D341Med (cell line): ENCODE data around the gene PEX16.

ENCODE experiments used
- DNase-seq: peaks from one replicate; pipeline ENCODE4 v3.0.0; 2012; ENCODE audit warnings: low spot score

The PEX16 gene

DNA sequence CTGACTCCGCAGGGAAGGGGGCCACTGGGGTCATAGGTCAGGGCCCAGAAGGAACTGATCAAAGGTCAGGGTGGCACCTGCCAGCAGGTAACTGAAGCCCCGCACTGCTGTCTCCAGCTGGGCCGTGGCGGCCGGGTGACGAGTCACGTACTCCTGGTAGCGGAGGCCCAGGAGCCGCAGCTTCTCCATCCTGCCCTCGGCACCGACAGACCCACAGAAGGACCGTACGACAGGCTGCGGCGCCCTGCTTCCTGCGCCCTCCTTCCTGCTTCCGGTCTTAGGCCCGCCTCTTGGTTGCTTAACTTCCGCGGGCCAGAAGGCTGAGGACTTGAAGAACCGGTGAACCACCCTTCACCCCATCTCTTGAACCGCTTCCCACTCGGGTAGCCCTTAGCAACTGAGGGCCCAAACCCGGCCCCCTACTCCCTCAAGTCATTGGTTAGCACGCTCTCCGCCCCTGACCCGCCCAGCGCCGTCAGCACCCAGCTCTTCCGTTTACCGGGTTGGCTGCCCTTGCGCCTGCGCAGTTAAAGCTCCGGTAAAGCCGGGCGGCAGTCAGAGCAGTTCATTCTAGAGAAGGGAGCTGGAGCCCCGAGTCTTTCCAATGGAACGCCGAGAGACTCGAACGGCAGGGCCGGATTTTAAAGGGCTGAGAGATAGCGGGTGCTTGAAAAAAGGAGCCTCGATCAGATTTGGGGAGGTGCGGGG, at the start of gene PEX16:
TSS of gene PEX16 (minus strand) at position 255 of the 708 bp plus-strand sequence. CDS start at position 189, 66 bp downstream.
- peak; percentile 95 for DNase-seq

- DNase-seq: peak; percentile 82
Observed at GRCh38 chr11:45964911-45965389, 47.3 kb upstream of the PEX16 start.

DNA sequence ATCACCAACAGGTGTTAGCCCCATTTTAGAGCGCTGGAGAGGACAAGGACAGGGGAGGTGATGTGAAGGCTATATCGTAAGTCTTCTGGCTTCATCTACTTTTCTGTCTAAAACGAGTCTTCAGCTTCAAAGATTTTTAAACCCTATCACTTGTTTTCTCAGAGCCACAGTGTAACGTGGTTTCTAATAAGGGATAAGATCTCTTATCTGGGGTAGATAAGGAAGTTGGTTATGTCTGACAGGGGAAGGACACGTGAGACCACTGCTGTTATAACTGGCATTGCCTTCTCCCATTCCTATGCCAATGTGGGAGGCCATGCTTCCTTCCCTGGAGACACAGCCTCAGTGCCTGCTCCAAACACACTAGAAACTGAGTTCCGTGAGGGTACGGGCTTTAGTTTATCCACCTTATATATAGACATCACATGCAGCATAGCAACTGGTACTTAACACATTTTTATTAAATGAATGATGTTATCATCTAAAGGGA, 44.1 kb upstream of the PEX16 start:
- no peak for DNase-seq

- no peak for DNase-seq
Observed at GRCh38 chr11:45960387-45961095, 42.9 kb upstream of the PEX16 start.

DNA sequence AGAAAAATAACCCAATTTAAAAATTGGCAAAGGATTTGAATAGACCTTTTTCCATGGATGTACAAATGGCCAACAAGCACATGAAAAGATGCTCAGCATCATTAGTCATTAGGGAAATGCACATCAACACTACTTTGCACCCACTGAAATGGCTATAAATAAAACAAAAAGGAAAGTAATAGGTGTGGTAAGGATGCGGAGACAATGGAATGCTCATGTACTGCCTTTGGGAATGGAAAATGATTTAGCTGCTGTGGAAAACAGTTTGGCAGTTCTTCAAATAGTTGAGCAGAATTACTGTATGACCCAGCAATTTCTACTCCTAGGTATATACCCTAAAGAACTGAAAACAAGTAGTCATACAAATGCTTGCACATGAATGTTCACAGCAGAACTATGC, 42.2 kb upstream of the PEX16 start:
- DNase-seq: no peak

DNA sequence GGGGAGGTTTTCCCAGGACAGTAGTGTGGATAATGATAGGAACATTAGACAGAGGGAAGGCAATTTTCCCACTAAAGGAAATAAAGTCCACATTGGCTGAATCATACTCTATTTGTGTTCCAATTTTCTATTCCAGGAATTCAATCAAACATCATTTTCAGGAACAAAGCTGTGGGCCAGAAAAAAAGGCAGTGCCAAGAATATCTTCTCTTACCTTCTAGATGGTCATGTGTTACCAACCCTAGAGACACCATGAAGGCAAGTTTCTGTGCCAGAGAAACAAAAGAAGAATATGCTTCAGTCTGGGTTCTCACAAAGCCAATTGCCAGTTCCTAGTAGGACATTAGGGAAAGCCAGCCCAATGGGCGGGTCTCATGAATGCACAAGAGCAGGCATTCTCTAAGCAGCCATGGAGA, 32.3 kb upstream of the PEX16 start:
- DNase-seq: no peak

- no peak for DNase-seq
Observed at GRCh38 chr11:45948356-45948755, 30.7 kb upstream of the PEX16 start.

DNA sequence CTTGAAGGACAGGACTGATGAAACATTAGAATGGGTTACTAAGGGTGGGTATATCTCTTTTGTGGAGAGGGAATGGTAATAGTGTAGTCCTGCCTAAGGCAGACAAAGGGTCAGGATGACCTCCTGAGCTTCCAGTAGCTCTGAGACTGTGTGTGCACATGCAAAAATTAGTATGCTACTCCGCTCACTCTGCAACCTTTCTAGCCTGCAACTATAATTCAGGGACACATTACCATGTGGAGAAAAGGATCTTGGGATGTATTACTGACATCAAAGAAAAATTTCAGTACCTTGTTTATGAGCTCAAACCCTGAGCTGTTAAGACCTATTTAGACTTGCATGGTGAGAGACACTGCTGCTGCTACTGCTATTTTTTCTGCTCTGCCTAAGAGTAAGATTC, 30.2 kb upstream of the PEX16 start:
- no peak for DNase-seq

DNA sequence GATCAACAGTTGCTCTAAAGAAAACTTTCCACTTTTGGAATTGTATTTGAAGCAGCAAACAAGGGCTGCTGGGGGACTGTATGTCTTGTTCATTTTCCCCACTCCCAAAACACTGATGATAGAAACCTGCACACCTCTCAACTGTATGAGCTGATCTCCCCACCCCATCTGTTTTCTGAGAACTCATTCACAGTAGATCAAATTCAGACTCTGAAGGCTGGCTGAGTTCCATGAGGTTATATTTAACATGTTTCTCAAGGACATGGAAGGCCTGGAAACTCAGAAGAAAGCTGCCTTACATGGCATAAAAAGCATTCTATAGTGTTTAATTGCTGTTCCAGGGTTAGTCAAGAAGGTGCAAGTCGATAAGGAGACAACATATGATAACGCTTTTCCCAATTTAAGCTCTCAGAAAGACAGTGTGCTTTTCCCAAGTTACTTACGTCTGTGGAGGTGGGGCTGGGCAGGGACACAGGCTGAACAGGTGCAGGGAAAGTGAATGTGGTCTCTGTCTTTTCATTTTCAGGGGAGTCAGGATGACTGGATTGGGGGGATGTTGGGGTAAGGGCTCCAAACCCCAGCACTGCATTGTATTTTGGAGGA, 27.8 kb upstream of the PEX16 start:
- no peak for DNase-seq

- DNase-seq: no peak
Observed at GRCh38 chr11:45942381-45942780, 24.7 kb upstream of the PEX16 start.

DNA sequence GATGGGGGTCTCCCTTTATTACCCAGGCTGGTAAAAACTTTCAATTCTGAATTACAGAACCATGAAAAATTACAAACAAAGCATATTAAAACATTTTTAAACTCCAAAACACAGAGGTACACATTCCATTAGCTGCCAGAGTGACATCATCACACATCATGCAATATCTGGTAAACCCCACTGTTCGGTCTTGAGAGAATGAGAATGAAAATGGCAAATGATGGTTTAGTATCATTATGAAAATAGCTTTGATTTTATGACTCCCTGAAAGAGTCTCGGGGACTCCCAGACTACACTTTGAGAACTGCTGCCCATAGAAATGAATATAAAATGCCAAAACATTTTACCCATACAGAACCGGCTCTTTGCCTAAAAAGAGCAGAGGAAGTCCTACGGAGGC, 23.6 kb upstream of the PEX16 start:
- no peak for DNase-seq

DNA sequence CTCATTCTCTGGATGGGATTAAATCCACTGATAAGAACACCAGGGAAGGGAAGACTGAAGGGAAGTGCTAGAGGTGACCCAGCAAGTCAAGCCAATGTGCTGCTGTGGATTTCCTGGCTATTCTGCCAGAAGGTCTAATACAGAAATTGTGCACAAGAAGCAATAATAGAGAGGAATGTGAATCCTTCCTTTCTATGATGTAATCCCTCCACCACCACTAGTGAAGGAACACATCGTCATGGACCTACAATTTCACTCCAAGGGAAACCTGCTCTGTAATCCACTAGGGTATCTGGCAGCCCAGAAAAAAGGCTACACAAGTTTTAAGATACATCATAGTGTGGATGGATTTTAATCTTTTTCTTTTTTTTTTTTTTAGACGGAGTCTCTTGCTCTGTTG, 22.2 kb upstream of the PEX16 start:
- no peak for DNase-seq

DNA sequence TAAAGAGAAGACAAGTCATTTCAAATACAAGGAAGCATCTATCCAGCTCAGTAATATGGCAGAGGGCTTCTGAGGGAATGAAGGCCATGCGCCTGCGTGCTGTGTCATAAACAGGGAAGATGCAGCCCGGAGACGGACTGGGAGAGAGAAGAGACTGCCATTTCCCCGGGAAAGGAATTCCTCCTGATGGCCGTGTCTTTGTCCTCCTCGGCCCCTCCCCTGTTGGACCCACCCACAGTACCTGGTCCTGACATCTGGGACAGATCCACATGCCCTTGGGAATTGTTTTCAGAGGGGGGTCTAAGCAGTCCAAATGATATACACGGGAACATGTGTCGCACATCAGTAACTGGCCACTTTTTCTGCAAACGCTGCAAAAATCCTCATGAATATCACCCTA, 20.2 kb upstream of the PEX16 start:
- DNase-seq: no peak

DNA sequence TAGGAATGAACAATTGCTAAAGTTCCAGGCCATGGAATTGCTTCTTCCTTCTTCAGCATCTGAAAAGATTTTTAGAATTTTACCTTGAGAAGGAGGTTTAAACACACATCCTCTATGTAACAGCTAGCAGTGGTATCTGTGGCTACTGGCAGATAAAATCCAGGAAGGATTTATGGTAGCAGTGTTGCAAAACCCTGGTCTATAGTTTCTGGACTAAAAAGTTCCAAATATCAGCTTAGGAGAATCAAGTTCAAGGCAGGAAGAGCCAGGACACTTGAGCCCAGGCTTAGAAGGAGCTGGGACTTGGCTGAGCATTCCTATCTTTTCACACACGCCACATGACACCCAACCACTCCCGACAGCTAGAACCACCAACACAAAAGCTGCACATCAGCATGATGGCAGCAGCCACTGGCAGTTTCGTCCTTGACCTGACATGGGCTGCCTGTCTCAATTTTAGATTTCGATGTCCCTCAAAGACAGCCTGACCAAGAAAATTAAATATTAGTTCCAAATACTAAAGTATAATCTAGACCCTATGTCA, 18.9 kb upstream of the PEX16 start:
- no peak for DNase-seq

DNA sequence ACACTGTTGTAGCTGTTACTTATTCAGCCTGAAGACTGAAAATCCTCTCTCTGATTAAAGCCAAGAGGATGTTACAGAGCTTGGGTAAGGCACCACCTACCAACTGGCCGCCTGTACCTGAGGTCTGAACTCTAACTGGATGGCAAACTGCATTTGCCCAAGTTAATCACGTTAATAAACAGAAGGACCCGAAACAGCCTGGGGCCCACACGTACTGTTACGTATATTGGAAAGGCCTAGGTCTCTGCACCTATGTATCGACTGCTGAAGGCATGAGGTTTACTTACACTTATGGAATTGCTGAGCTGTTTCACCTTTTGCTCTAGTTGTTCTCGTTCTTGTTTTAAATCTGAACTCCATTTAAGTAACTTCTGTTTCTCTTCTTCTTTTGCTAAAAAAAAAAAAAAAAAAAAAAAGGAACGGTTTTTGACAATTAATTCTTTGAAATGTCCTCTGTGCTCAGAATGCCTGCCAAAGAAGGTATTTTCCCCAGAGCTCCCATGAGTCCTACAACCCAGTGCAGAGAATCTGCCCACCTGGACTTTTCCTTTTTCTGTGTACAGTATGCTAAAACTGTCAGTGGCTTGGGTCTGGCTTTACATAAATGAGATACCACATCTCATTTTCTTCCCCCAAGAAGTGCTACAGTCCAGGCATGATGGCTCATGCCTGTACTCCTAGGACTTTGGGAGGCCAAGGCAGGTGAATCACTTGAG, 17.8 kb upstream of the PEX16 start:
- DNase-seq: no peak

GRCh38 chr11:45934580-45935318, 17.1 kb upstream of the PEX16 start:
- no peak for DNase-seq

GRCh38 chr11:45933846-45934579, 16.3 kb upstream of the PEX16 start:
- DNase-seq: no peak

DNA sequence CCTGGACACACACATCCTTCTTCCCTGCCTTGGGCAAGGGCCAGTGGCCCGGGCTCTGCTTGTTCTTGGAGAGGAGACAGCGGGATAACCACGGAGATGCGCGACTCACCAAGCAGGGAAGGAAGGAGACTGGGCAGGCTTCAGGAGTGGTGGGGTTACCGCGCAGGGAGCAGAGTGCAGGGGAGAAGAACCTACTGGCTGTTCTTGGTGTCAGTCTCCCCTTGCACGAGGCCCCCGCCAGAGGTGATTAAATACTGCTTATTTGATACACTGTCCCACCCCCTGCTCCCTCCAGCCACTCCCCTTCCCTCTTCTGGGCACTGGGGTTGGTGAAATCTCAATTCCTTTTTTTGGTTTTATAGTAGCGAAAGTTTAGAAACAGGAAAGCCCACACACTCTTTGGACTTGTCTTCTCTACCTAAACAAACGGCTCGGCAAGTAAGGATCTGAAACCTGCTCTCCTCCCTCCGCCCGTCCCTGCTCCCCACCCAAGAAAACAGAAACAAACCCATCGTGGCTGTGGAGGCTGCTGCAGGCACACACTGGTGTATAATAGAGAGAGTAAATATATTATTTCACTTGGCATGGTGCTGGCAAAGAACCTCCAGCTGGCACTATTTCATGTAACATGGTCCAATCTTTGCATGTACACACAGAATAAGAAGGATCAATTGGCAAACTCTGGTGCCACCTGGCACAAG, 15.6 kb upstream of the PEX16 start:
- DNase-seq: no peak

DNA sequence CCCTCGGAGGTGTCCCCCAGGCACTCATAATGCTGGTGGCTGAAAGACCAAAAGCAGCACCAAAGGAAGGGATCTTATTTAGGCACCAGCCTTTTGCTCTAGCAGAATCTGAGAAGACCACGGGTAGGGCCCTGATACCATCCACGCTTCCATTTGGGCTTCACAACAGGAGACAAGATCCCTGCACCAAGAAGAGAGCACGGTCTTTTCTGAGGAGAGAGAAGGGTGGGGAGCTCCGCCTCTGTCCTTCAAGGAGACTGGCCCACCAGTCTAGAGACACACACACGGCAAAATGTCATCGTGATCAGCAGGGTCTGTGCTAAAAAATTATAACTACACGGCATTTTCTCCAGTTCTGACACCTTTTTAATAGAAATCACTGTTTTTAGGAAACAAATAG, 14.5 kb upstream of the PEX16 start:
- DNase-seq: no peak

DNA sequence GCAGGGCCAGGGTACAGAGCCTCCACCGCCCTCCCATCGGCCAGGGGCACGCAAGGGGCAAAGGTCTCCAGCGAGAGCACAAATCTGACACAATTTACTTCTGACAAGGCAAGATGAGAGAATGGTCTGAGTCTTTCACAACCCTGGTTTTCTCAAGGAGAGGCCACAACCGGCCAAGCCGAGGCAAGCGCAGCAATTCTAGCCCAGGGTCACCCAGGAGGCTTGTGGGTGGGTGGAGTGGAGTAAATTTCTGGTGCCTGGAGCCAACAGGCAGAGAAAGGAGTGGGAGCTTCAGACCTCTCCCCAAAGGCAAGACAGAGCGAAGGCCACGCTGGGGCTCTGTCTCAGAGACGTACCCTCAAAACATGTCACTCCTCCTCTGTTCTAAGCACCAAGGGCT, 14.1 kb upstream of the PEX16 start:
- DNase-seq: no peak
